ENCODE measurements around the gene EDDM13.
"Not testable (repeated sequence)": the region's sequence is repeated elsewhere in the genome, so short reads cannot be mapped to it uniquely, and the experiment has no call there.

Gene EDDM13

GRCh38 chr19:56294549-56294948 lies 22.0 kb downstream of the EDDM13 start:
- H3K27ac ChIP-seq (ENCODE audit: low read length): no peak overlapping the region
- H3K36me3 ChIP-seq (ENCODE audit: control insufficient read depth in 2 of 2, insufficient read depth in 2 of 2, low read length in 2 of 2): peaks cover 8 to 13% of the 10 kb centered on the region in 2 donors
- H3K9me3 ChIP-seq (ENCODE audit: control insufficient read depth in 2 of 2, low read length in 2 of 2): no peaks in the 10 kb centered on the region
- H3K27me3 ChIP-seq (ENCODE audit: control insufficient read depth in 1 of 2, insufficient read depth in 2 of 2, low read length in 2 of 2): no peaks in the 10 kb centered on the region
- H3K4me3 ChIP-seq (ENCODE audit: low read length in 2 of 2): no peak overlapping the region
- H3K4me1 ChIP-seq (ENCODE audit: control insufficient read depth, insufficient read depth, low read length): no peaks in the 10 kb centered on the region
- H3K9ac ChIP-seq (ENCODE audit: low read length in 2 of 2): no peak overlapping the region

- Histone ChIP-seq H3K9me3 (ENCODE audit: control insufficient read depth in 2 of 2, low read length in 2 of 2) (no peaks in the 10 kb centered on the region), H3K4me3 (ENCODE audit: low read length in 2 of 2) (no peak overlapping the region), H3K27ac (ENCODE audit: low read length) (no peak overlapping the region), H3K27me3 (ENCODE audit: control insufficient read depth in 1 of 2, insufficient read depth in 2 of 2, low read length in 2 of 2) (no peaks in the 10 kb centered on the region), H3K9ac (ENCODE audit: low read length in 2 of 2) (no peak overlapping the region), H3K4me1 (ENCODE audit: control insufficient read depth, insufficient read depth, low read length) (no peaks in the 10 kb centered on the region), H3K36me3 (ENCODE audit: control insufficient read depth in 2 of 2, insufficient read depth in 2 of 2, low read length in 2 of 2) (peaks cover 8 to 13% of the 10 kb centered on the region in 2 donors)
These were observed 23.2 kb downstream of the EDDM13 start for GRCh38 chr19:56295531-56296455.

- H3K4me1 ChIP-seq (ENCODE audit: control insufficient read depth, insufficient read depth, low read length): no peaks in the 10 kb centered on the region
- H3K4me3 ChIP-seq (ENCODE audit: low read length in 2 of 2): no peak overlapping the region
- H3K9ac ChIP-seq (ENCODE audit: low read length in 2 of 2): no peak overlapping the region
- H3K27me3 ChIP-seq (ENCODE audit: control insufficient read depth in 1 of 2, insufficient read depth in 2 of 2, low read length in 2 of 2): no peaks in the 10 kb centered on the region
- H3K27ac ChIP-seq (ENCODE audit: low read length): no peak overlapping the region
- H3K9me3 ChIP-seq (ENCODE audit: control insufficient read depth in 2 of 2, low read length in 2 of 2): no peaks in the 10 kb centered on the region
- peaks cover 6 to 11% of the 10 kb centered on the region in 2 donors for H3K36me3 ChIP-seq (ENCODE audit: control insufficient read depth in 2 of 2, insufficient read depth in 2 of 2, low read length in 2 of 2)
These were observed 24.5 kb downstream of the EDDM13 start for GRCh38 chr19:56297010-56297409.

GRCh38 chr19:56299688-56300087 lies 27.1 kb downstream of the EDDM13 start:
- Histone ChIP-seq H3K27me3 (ENCODE audit: control insufficient read depth in 1 of 2, insufficient read depth in 2 of 2, low read length in 2 of 2) (no peaks in the 10 kb centered on the region), H3K9me3 (ENCODE audit: control insufficient read depth in 2 of 2, low read length in 2 of 2) (no peaks in the 10 kb centered on the region), H3K27ac (ENCODE audit: low read length) (no peak overlapping the region), H3K36me3 (ENCODE audit: control insufficient read depth in 2 of 2, insufficient read depth in 2 of 2, low read length in 2 of 2) (peaks cover 0 to 14% of the 10 kb centered on the region in 2 donors), H3K9ac (ENCODE audit: low read length in 2 of 2) (no peak overlapping the region), H3K4me1 (ENCODE audit: control insufficient read depth, insufficient read depth, low read length) (no peaks in the 10 kb centered on the region), H3K4me3 (ENCODE audit: low read length in 2 of 2) (no peak overlapping the region)

GRCh38 chr19:56301155-56301554 lies 28.6 kb downstream of the EDDM13 start:
- Histone ChIP-seq H3K4me3 (ENCODE audit: low read length in 2 of 2) (no peak overlapping the region), H3K9ac (ENCODE audit: low read length in 2 of 2) (no peak overlapping the region), H3K36me3 (ENCODE audit: control insufficient read depth in 2 of 2, insufficient read depth in 2 of 2, low read length in 2 of 2) (peaks cover 0 to 13% of the 10 kb centered on the region in 2 donors), H3K27ac (ENCODE audit: low read length) (no peak overlapping the region), H3K9me3 (ENCODE audit: control insufficient read depth in 2 of 2, low read length in 2 of 2) (no peaks in the 10 kb centered on the region), H3K4me1 (ENCODE audit: control insufficient read depth, insufficient read depth, low read length) (no peaks in the 10 kb centered on the region), H3K27me3 (ENCODE audit: control insufficient read depth in 1 of 2, insufficient read depth in 2 of 2, low read length in 2 of 2) (no peaks in the 10 kb centered on the region)

- Histone ChIP-seq H3K36me3 (ENCODE audit: control insufficient read depth in 2 of 2, insufficient read depth in 2 of 2, low read length in 2 of 2) (peaks cover 0 to 13% of the 10 kb centered on the region in 2 donors), H3K4me3 (ENCODE audit: low read length in 2 of 2) (no peak overlapping the region), H3K27ac (ENCODE audit: low read length) (no peak overlapping the region), H3K4me1 (ENCODE audit: control insufficient read depth, insufficient read depth, low read length) (no peaks in the 10 kb centered on the region), H3K27me3 (ENCODE audit: control insufficient read depth in 1 of 2, insufficient read depth in 2 of 2, low read length in 2 of 2) (no peaks in the 10 kb centered on the region), H3K9me3 (ENCODE audit: control insufficient read depth in 2 of 2, low read length in 2 of 2) (no peaks in the 10 kb centered on the region), H3K9ac (ENCODE audit: low read length in 2 of 2) (no peak overlapping the region)
These were observed 29.5 kb downstream of the EDDM13 start for GRCh38 chr19:56301886-56302620.

- H3K27me3 ChIP-seq (ENCODE audit: control insufficient read depth in 1 of 2, insufficient read depth in 2 of 2, low read length in 2 of 2): no peaks in the 10 kb centered on the region
- peaks cover 0 to 12% of the 10 kb centered on the region in 2 donors for H3K36me3 ChIP-seq (ENCODE audit: control insufficient read depth in 2 of 2, insufficient read depth in 2 of 2, low read length in 2 of 2)
- no peaks in the 10 kb centered on the region for H3K9me3 ChIP-seq (ENCODE audit: control insufficient read depth in 2 of 2, low read length in 2 of 2)
- H3K4me3 ChIP-seq (ENCODE audit: low read length in 2 of 2): no peak overlapping the region
- no peak overlapping the region for H3K27ac ChIP-seq (ENCODE audit: low read length)
- no peaks in the 10 kb centered on the region for H3K4me1 ChIP-seq (ENCODE audit: control insufficient read depth, insufficient read depth, low read length)
- H3K9ac ChIP-seq (ENCODE audit: low read length in 2 of 2): no peak overlapping the region
These were observed 31.7 kb downstream of the EDDM13 start for GRCh38 chr19:56304243-56304642.

GRCh38 chr19:56306016-56306415 lies 33.5 kb downstream of the EDDM13 start:
- Histone ChIP-seq H3K9me3 (ENCODE audit: control insufficient read depth in 2 of 2, low read length in 2 of 2) (no peaks in the 10 kb centered on the region), H3K9ac (ENCODE audit: low read length in 2 of 2) (no peak overlapping the region), H3K27ac (ENCODE audit: low read length) (peak overlapping the region; percentile 25), H3K4me3 (ENCODE audit: low read length in 2 of 2) (no peak overlapping the region), H3K36me3 (ENCODE audit: control insufficient read depth in 2 of 2, insufficient read depth in 2 of 2, low read length in 2 of 2) (peaks cover 0 to 12% of the 10 kb centered on the region in 2 donors), H3K4me1 (ENCODE audit: control insufficient read depth, insufficient read depth, low read length) (no peaks in the 10 kb centered on the region), H3K27me3 (ENCODE audit: control insufficient read depth in 1 of 2, insufficient read depth in 2 of 2, low read length in 2 of 2) (no peaks in the 10 kb centered on the region)

GRCh38 chr19:56307062-56307461 lies 34.5 kb downstream of the EDDM13 start:
- H3K36me3 ChIP-seq (ENCODE audit: control insufficient read depth in 2 of 2, insufficient read depth in 2 of 2, low read length in 2 of 2); H3K4me3 ChIP-seq (ENCODE audit: low read length in 2 of 2); H3K27me3 ChIP-seq (ENCODE audit: control insufficient read depth in 1 of 2, insufficient read depth in 2 of 2, low read length in 2 of 2); H3K9me3 ChIP-seq (ENCODE audit: control insufficient read depth in 2 of 2, low read length in 2 of 2); H3K9ac ChIP-seq (ENCODE audit: low read length in 2 of 2); H3K4me1 ChIP-seq (ENCODE audit: control insufficient read depth, insufficient read depth, low read length); H3K27ac ChIP-seq (ENCODE audit: low read length): not testable (repeated sequence)

- no peak overlapping the region for H3K9ac ChIP-seq (ENCODE audit: low read length in 2 of 2)
- no peaks in the 10 kb centered on the region for H3K9me3 ChIP-seq (ENCODE audit: control insufficient read depth in 2 of 2, low read length in 2 of 2)
- H3K4me3 ChIP-seq (ENCODE audit: low read length in 2 of 2): no peak overlapping the region
- H3K27me3 ChIP-seq (ENCODE audit: control insufficient read depth in 1 of 2, insufficient read depth in 2 of 2, low read length in 2 of 2): no peaks in the 10 kb centered on the region
- no peak overlapping the region for H3K27ac ChIP-seq (ENCODE audit: low read length)
- peaks cover 2% of the 10 kb centered on the region for H3K4me1 ChIP-seq (ENCODE audit: control insufficient read depth, insufficient read depth, low read length)
- H3K36me3 ChIP-seq (ENCODE audit: control insufficient read depth in 2 of 2, insufficient read depth in 2 of 2, low read length in 2 of 2): peaks cover 0 to 7% of the 10 kb centered on the region in 2 donors
These were observed 36.2 kb downstream of the EDDM13 start for GRCh38 chr19:56308792-56309191.

All from stomach smooth muscle (tissue), 2 donors.